ENCODE measurements around the gene IRS1.

IRS1 gene

DNA sequence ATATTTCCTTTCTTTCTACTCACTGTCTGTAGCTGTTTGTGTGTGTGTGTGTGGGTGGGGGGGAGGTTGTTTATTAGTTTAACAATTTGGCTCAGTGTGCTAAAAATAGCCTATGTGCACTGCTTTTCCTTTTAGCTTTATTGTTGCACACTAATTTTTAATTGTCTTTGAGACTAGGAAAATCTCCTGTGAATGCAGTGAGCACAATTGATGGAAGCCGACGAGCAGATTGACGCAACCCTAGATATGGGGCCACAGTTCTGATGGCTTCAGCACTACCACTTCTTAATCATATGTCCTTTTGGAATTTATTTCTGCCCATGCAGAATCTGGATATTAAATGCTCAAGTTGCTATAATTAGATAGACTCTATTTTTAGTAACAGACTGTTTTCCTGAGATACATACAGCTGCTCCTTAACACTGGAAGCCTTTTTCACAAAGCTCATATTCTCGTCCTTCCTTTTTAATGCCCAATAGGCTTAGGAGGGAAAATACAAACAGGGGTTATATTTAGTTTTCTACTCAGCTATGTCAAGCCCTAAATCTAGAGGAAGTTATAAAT, 109.1 kb downstream of the IRS1 start:
- no peak for DNase-seq (ENCODE audit: low spot score)

DNA sequence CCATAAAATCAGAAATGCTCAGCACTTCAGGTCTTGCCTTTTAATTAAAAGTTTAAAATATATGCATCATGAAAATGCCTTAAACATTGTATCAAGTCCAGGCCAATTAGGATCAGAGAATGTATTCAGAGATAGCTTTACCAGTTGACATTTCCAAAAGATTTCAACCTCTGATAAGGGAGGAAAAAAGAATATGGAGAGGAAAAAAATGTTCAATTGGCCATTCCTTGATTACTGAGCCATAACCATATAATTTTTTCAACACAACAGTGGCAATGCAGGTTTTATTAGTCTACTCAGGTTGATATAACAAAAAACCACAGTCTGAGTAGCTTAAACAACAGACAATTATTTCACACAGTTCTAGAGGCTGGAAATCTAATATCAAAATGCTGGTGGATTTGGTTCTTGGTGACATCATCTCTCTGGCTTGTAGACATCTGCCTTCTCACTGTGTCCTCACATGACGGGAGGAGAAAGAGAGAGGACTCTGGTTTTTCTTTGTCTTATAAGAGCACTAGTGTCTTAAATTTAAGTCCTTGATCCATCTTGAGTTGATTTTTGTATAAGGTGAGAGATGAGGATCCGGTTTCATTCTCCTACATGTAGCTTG, 111.9 kb downstream of the IRS1 start:
- DNase-seq (ENCODE audit: low spot score), result no peak

DNA sequence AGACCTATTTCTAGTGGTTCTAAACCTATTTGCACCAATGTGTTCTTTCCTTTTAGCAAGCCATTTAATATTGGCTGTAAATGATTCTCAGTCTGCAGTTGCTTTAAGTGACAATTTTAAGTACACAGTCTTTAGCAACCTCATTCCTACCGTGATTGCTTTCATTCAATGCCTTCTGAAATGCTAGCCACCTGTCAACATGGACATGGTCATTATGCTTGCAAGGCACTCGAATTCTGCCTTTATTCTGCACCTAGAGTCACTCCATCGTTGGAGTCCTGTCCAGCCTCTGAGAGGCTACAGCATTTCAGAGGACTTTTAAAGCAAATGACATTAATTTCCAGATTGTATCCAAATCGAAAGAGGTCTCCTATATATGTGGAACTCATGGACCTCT, 115.1 kb downstream of the IRS1 start:
- DNase-seq (ENCODE audit: low spot score), result no peak

- DNase-seq (ENCODE audit: low spot score), result no peak
Observed at GRCh38 chr2:226683944-226684562, 115.6 kb downstream of the IRS1 start.

DNA sequence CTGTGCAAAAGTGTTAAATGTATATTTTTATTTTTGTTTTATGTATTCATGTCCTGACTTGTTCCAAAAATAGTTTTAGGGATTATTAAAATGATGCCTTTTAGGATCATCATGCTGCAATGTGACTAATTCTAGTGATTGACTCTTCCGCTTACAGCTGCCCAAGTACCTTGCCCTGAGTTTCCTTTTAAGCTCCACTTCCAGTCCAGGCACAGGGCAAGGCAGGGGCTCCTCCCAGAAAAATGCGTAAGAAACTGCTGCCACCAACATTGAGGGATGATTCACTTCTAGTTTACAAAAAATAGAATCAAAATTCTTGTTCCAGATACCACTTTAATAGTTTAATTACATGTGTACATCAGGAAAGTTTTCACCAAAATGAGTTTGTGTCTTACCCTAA, 116.4 kb downstream of the IRS1 start:
- no peak for DNase-seq (ENCODE audit: low spot score)

All from cerebellar cortex (tissue), 1 donor.